ENCODE results near the gene MCF2L2.

DNA sequence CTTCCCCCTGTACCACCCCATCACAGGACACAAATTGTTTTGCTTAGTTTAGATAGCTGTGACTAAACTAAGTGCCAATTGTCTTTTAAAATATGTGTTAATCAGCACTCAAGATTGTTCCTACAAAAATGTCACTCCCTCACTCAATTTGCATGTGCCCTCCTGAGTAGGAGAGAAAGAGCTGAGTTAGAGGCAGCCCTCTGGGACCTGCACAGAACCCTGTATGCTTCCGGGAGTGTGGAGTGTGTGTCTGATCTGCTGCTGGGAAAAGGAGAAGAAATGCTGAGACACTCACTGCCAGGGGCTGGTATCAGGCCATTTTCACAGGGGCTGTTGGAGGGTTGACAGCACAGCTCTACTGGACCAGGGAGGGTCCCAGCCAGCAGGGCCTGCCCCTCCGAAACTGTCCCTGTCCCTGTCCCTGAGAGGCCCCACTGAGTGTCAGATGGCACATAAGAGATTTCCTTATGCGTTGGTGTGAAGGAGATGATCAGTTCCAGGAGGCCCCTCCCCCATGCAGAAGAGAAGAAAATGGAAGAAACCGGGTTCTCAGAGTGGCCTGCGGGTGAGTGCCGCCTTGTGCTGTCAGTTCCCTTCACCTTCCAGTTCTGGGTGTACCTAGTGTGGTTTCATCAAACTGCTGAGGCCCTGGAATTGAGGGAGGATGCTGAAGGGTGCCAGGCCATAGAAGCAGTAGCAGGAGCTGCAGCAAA lies 179.3 kb downstream of the MCF2L2 start:
- no peak for TF ChIP-seq ZNF274 (IDR thresholded peaks at IDR 0.05; ENCODE audit: low read depth, low read length)
- no peak for TF ChIP-seq YY1 (IDR thresholded peaks at IDR 0.05; ENCODE audit: insufficient read depth, insufficient read length)

Data from NT2/D1 (cell line).